Astrocyte of the spinal cord (primary cell): ENCODE results near the gene SLC17A9.
A peak's percentile ranks its signal among the peaks of the same experiment; 100 is the strongest.

Experiments used
- DNase-seq: peaks from one replicate; pipeline ENCODE4 v3.0.0; 2011; ENCODE audit warnings: low read depth, low spot score
- H3K4me3 ChIP-seq: 2 replicates; pipeline ENCODE4 v1.5.1; 2011; ENCODE audit warnings: low read depth, mild to moderate bottlenecking, low read length, moderate library complexity
- in situ Hi-C: cut with HindIII; loops from 2 replicates; pipeline ENCODE4 v1.10.0; 2017; ENCODE audit warnings: low sequenced_read_pairs
- TF ChIP-seq, protein P1 (sequence below): IDR thresholded peaks from 2 replicates; pipeline ENCODE4 v1.5.1; 2012; ENCODE audit warnings: low read depth, mild to moderate bottlenecking, low read length, inconsistent platforms

Gene SLC17A9

GRCh38 chr20:62949962-62950361, 2.5 kb upstream of the SLC17A9 start:
- TF ChIP-seq, protein P1, sequence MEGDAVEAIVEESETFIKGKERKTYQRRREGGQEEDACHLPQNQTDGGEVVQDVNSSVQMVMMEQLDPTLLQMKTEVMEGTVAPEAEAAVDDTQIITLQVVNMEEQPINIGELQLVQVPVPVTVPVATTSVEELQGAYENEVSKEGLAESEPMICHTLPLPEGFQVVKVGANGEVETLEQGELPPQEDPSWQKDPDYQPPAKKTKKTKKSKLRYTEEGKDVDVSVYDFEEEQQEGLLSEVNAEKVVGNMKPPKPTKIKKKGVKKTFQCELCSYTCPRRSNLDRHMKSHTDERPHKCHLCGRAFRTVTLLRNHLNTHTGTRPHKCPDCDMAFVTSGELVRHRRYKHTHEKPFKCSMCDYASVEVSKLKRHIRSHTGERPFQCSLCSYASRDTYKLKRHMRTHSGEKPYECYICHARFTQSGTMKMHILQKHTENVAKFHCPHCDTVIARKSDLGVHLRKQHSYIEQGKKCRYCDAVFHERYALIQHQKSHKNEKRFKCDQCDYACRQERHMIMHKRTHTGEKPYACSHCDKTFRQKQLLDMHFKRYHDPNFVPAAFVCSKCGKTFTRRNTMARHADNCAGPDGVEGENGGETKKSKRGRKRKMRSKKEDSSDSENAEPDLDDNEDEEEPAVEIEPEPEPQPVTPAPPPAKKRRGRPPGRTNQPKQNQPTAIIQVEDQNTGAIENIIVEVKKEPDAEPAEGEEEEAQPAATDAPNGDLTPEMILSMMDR, result no peak
- in situ Hi-C loops, result no loop called here
- H3K4me3 ChIP-seq, result no peak overlapping the region
- DNase-seq, result no peak

DNA sequence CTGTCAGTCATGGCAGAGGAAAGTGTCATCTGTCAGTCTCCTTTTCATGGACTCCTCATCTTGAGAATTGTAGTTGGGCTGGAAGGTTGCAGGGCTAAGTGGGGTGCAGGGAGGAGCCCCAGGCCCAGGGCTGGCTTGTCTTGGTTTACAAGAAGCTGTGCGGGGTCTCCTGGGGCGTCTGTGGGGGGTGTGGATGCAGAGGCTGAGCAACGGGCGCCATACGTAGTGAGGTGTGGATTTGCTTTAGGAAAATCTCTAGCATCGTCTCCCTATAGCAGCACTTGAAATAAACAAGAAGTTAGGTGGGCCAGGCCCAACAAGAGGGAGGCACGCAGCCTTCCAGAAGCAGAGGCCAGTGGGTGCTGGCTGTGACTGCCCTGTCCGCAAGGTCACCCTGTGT, 1.8 kb upstream of the SLC17A9 start:
- H3K4me3 ChIP-seq, result no peak overlapping the region
- DNase-seq, result no peak
- in situ Hi-C loops, result no loop called here
- TF ChIP-seq, protein P1, result no peak

GRCh38 chr20:62951143-62951895, 1.2 kb upstream of the SLC17A9 start:
- TF ChIP-seq, protein P1, result no peak
- in situ Hi-C loops, result no loop called here

DNA sequence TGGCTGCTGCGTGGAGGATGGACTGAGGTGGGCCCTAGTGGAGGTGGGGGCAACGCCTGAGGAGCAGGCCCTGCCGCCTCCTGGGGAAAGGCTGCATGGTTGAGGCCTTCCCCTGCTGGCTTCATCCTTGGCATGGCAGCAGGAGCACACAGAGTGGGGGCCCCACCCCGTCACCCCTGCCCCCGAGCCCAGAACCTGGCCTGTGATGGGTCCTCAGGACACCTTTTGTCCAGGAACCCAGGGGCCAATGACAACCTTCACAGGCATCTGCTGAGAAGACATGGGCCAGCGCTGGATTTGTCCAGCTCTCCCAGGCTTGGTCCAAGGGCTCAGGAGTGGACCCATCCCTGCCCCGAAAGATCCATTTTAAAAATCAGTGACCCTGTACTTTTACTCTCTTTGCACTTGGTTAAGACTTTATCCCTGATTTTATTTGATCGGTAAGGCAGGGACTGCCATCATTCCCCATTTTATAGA, 575 bp upstream of the SLC17A9 start:
- H3K4me3 ChIP-seq, result no peak overlapping the region
- in situ Hi-C loops, result no loop called here

More at GRCh38 chr20:62951143-62951895, 1.2 kb upstream of the SLC17A9 start:
- H3K4me3 ChIP-seq, result no peak overlapping the region
- no peak for DNase-seq

DNA sequence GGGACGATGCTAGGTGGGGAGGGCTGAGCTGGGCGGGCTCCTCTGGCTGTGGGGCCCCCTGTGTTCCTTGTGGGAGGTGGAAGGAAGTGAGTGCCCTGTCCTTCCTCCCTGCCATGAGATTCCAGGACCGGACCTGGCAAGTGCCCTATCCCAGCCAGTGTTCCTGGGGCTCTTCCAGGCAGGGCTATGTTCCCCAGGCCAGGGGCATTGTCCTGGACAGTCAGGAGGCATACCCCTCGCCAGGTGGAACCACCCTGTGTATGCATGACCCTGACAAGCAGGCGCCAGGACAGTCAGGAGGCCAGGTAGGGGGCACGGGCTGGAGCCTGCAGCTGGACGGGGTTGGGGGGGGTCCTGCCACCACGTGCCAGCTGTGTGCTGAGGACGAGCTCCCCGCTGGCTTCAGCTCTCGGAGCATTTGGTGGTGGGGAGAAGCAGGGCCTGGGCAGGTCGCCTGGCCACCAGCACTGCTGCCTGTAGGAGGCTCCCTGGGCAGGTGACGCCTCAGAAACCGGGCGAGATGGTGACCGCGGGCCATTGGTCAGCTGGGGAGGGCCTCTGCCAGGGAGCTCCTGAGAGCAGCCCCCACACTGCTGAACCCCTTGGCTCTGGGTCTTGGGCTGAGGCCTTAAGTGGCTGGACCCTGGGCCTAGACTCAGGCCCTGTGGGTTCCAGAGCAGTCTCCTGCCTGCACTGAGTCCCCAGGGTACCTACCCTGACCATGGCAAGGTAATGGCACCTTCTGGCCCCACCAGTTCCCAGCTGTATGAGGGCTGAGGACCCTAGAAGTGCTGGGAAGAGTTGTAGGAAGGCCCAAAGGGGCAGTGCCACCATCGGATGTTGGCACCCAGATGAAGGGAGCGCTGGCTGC, 694 bp downstream of the SLC17A9 start:
- H3K4me3 ChIP-seq, result peak overlapping the region; percentile 2
- DNase-seq, result no peak

More for the DNA sequence above, 575 bp upstream of the SLC17A9 start:
- TF ChIP-seq, protein P1, result no peak
- DNase-seq, result no peak

More for the DNA sequence above, 694 bp downstream of the SLC17A9 start:
- in situ Hi-C loops, result no loop called here
- TF ChIP-seq, protein P1, result no peak
